ENCODE data around the gene CNIH2. TPM values are rescaled to one million over a fixed set of nuclear protein-coding genes. Genes with fewer than 3 reads are reported as not detected.

Gene CNIH2
- total and polyA plus RNA-seq, 2 of the 13 experiments (the other 11 are each of a cell fraction or from before 2014, with no cell fraction given) = 0.60 to 0.69 TPM

GRCh38 chr11:66328302-66329144 is 50.5 kb downstream of the CNIH2 start (continued):
- TF ChIP-seq AHDC1 (CRISPR knock-in tag; IDR thresholded peaks at IDR 0.05; ENCODE audit: borderline replicate concordance) (no peak), ARID2 (CRISPR knock-in tag; IDR thresholded peaks at IDR 0.05; ENCODE audit: borderline replicate concordance) (no peak), ZSCAN31 (CRISPR knock-in tag; IDR thresholded peaks at IDR 0.05; ENCODE audit: low read depth) (no peak), TGIF2 (CRISPR knock-in tag; IDR thresholded peaks at IDR 0.05) (0 out of 2 replicates have a peak, but pooled peaks have one; percentile 42), ZNF547 (CRISPR knock-in tag; IDR thresholded peaks at IDR 0.05) (no peak), ZNF33B (CRISPR knock-in tag; IDR thresholded peaks at IDR 0.05) (no peak), ZNF251 (CRISPR knock-in tag; IDR thresholded peaks at IDR 0.05) (no peak), ZNF121 (CRISPR knock-in tag; IDR thresholded peaks at IDR 0.05) (peak; percentile 75), TSC22D2 (CRISPR knock-in tag; IDR thresholded peaks at IDR 0.05; ENCODE audit: borderline replicate concordance) (peak; percentile 83; the same call in 1 of the 2 replicates), POLR2AphosphoS2 (IDR thresholded peaks at IDR 0.05; ENCODE audit: low read depth, low read length) (no peak), ZBTB1 (CRISPR knock-in tag; IDR thresholded peaks at IDR 0.05; ENCODE audit: borderline replicate concordance) (no peak), HCFC1 (IDR thresholded peaks at IDR 0.05; ENCODE audit: low read depth, low read length) (no peak), ZNF18 (CRISPR knock-in tag; IDR thresholded peaks at IDR 0.05; ENCODE audit: insufficient replicate concordance) (peak; percentile 83), SP2 (CRISPR knock-in tag; IDR thresholded peaks at IDR 0.05) (no peak), HMGXB4 (CRISPR knock-in tag; IDR thresholded peaks at IDR 0.05; ENCODE audit: borderline replicate concordance in 1 of 2, low read depth in 1 of 2) (peak; percentile 90 to 95), MIER2 (CRISPR knock-in tag; IDR thresholded peaks at IDR 0.05) (peak; percentile 80; the same call in 1 of the 2 replicates), RAD51 (IDR thresholded peaks at IDR 0.05; ENCODE audit: borderline replicate concordance) (no peak), ZBTB7A (CRISPR knock-in tag; IDR thresholded peaks at IDR 0.05) (peak; percentile 69; the same call in 1 of the 2 replicates), REL (CRISPR knock-in tag; conservative IDR thresholded peaks at IDR 0.05) (no peak), ZFAT (CRISPR knock-in tag; conservative IDR thresholded peaks at IDR 0.05) (no peak), MXI1 (IDR thresholded peaks at IDR 0.05; ENCODE audit: borderline replicate concordance, low read depth, low read length) (peak; percentile 92; the same call in 2 of the 3 replicates)

All from HepG2 (cell line).